Sciatic nerve (tissue), 2 donors: ENCODE data around the gene GATAD2B. TPM values are rescaled to one million over a fixed set of nuclear protein-coding genes. Genes with fewer than 3 reads are reported as not detected.

Experiments used
- ATAC-seq: fragments of 200-7000 bp; cut with Tn5 transposase; one replicate; pipeline ENCODE4 v1.9.1; 2020; ENCODE audit warnings: mild to moderate bottlenecking, moderate library complexity
- DNase-seq: peaks from one replicate; pipeline ENCODE4 v3.0.0-alpha.2; 2020; ENCODE audit warnings: low spot score
- intact Hi-C: fragments of 100-400 bp; cut with DNase I; formaldehyde crosslinking; loops from one replicate; pipeline ENCODE4 v1.14.2; 2022
- total RNA-seq: library from RNA; stranded (reverse); fragmentation: NEBNext Ultra II Directional; extraction: Animal tissue kit (Norgen Biotek cat#: 25700); gene quantifications from one replicate; pipeline ENCODE4 v1.2.1, GENCODE V29; 2021
- donor health status: DM: no; HTN: no; CAD: no.
- donor health status: DM: no; HTN: no; CAD: no.

GATAD2B gene
- total RNA-seq, result 59.6 TPM

DNA sequence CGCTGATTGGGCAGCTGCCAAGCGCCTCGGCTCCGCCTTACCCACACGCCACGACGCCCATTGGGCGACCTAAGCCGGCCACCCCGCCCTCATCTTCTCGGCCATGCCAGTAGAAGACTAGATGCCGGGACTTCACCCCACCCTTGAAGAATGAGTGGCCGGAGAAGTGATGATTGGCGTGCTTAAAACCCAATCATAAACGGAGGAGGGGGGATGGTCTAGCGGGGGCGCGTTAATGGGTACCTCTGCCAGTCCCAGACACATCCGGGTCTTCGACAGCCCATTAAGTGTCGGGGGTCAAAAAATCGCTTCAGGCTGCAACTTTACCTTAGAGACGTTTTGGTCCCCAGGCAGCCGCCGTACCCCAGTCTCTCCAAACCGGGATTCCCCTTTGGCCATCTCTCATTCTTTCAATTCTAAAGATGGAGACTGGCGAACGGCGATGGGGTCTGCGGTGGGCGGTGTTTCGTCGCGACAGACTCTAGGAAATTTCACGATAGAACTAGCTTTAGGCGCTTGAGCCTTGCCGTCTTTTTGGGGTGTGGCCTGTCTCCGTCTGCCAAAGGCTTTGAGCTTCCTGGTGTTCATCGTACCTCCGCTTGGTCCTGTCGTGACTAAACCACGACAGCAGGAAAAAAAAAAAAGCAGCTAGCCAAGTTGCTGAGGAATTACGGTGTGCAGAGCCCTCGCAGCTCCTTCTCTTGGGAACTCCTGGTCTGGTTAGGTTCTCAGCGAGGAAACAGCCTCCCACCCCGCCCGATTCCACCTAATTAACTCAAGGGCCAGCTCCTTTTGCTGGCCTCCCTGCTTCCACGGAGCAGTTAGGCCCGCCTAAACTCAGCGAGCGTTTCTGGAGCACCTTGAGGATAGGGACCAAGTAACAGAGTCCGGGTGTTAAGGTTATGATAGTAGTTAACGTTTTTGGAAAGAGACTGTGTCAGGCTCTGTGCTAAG lies at the start of gene GATAD2B:
Gene GATAD2B (minus strand): TSS at position 1 of the 954 bp plus-strand sequence. CDS start 94,625 bp downstream, outside the sequence.
- intact Hi-C loops, result no loop called here
- ATAC-seq (peak; percentile 99), DNase-seq (peak; percentile 100)

DNA sequence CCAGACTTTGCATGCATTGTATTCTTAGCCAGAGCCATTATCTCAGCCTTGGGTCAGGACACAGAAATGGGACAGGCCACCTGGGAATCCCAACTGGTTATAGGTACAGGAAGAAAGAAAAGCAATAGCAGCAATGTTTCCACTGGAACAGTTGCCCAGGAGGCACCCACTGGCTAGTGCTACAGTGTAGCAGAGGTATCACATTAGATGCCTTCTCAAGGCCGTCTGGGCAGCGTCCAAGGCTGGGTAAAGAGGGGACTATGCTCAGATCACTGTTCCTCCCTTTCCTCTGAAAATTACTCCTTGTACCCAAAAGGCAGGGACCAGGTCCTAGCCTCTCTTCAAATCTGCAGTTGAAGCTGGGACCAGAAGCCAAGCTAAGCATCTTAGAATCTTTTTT lies 47.6 kb upstream of the GATAD2B start:
- ATAC-seq (no peak), DNase-seq (no peak)
- intact Hi-C loops, result no loop called here

- no peak for ATAC-seq
- intact Hi-C loops, result no loop called here
Measured at GRCh38 chr1:153968972-153969371, 46.2 kb upstream of the GATAD2B start.

GRCh38 chr1:153968408-153968807 lies 45.6 kb upstream of the GATAD2B start:
- intact Hi-C loops, result no loop called here
- DNase-seq (no peak), ATAC-seq (no peak)

More at GRCh38 chr1:153968972-153969371, 46.2 kb upstream of the GATAD2B start:
- no peak for DNase-seq

DNA sequence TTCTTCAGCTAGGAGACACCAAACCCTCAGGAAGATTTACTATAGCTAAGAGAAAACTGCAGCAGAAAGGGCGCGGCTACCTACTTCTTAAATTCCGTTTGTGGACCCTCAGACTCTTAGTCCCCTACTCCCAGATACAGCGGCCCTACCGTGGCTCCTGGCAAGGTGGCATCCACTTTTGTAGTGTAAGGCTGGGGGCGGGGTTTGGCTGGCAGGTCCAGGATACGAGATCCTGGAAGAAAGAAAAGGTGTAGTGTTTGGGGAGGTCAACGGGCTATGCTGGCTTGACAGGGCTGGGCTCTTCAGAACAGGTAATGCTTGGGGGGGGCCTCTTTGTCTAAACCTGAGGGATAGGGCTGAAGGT lies 45.2 kb upstream of the GATAD2B start:
- DNase-seq, result no peak
- intact Hi-C loops, result no loop called here
- ATAC-seq, result no peak

DNA sequence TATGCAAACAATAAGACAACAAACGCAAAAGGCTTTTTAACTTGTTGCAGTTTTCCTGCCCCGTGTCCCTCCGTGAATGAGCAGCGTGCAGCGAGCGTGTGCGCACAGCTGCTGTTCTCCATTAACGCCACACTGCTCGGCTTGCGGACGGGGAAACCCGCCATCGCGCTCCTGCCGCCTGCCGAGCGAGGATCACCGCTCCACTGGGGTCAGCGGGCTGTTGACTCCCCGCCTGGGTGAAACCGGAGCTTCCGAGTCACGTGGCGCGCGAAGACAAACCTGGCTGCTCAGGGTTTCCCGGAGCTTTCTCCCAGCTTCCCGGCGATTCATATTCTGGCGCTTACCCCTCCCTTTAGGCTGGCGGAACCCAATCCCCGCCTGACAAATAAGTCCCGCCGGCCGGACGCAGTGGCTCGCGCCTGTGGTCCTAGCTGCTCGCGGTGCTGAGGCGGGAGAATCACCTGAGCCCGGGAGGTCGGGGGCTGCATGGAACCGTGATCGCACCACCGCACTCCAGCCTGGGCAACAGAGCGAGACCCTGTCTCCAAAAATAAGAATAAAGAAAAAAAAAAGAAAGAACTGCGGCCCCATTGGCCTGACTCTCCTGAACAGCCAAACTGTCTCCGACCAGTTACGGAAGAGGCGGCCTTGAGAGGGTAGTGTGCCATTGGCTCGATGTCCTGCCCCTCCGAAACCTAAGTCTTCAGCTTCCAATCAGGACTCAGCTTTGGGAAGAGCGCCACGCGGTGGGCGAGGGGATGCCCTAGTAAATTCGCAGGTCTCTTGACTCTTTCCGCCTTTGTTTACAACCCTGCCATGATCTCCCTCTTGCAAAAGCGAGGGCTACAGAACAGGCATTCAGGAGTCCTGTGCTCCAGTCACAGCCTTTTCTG lies 44.6 kb upstream of the GATAD2B start, which contains the start of gene CREB3L4:
Gene CREB3L4 (plus strand): TSS at position 796 of the 893 bp plus-strand sequence. CDS start 624 bp downstream, outside the sequence.
- intact Hi-C loops, result no loop called here
- ATAC-seq (peak; percentile 93), DNase-seq (peak; percentile 93)

DNA sequence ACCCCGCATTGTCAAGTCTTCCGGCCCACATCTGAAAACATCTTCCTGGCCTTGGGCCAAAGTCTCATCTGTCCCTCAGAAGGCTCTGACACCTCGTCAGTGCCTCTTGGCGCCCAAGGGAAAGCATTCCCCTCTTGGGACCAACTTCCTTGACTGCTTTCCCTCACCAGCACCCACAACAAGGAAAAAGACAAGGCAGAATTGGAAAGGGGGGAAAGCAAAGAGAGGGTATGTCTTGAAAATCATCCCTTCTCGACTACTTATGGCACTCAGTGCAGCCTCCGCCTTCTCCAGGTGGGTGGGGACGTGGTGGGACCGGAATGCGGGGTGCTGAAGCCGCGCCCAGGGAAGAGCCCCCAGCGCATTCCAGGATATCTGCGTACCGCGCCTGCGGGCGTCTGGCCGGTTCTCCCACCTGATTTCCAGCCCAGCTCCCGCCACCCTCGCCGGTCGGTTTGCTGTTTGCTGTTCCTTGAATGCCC lies 41.1 kb upstream of the GATAD2B start:
- ATAC-seq (no peak), DNase-seq (peak; percentile 68)
- intact Hi-C loops, result no loop called here

GRCh38 chr1:153963030-153963849 lies 40.5 kb upstream of the GATAD2B start, which contains the start of gene SLC39A1:
TSS of gene SLC39A1 (minus strand) at chr1:153963537. CDS start at chr1:153962715, 822 bp downstream.
- intact Hi-C loops, result no loop called here
- peak; percentile 90 for ATAC-seq
- peak; percentile 100 for DNase-seq

DNA sequence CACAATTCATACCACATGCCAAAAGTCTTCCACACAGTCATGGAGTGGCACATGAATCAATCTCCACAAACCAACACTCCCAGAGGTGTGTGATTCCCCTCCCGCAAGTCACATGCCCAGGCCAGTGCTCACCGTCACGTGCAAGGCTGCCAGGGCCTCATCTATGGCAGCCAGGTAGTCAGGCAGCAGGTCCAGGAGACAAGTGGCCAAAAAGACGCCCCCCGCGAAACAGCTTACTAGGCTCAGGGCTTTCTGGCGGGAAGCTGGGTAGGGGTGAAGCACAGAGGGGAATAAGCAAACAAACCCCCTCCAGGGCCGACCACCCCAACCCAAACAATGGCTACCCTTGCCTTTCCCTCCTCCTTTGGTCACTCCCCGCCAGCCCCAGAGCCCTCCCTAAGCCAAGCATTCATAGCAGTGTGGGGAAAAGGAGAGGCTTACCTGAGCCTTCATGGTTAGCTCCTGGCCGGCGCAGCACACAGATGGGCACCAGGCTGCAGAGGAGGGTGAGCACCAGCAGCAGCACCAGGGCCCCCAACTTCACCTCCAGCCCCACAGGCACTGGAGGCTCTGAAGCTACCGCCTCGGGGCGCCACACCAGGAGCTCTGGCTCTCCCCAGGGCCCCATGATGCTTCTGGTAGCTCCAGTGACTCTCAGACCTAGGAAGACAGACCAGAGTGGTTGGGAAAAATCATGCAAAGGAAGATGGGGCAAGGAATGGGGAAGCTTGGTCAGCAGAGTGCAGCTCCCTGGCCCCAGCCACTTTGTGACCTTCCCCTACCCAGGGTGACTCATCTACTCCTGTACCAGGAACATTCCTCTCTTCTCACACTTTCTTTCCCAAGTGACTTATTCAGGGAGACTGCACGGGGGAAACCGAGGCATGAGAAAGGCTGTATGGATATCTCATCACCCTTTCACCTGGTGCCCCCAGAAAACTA lies 39.6 kb upstream of the GATAD2B start:
- ATAC-seq, result no peak
- DNase-seq, result no peak
- intact Hi-C loops, result no loop called here

DNA sequence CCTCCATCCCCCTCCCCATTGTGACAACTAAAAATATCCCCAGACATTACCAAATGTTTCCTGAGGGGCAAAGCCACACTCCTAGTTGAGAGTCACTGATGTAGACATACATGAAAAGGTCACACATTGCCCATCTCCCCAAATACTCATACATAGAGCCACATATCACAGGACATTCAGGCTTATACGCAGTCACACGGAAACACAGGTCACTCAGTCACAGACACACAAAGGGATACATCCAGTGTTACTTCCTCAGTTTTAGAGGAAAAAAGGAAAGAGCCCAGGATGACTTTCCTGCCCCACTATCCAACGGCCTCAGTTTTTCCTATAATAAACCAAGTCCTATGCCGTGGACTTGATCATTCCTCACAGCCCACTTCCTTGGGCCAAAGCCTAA lies 38.6 kb upstream of the GATAD2B start:
- DNase-seq (no peak), ATAC-seq (no peak)
- intact Hi-C loops, result no loop called here

GRCh38 chr1:153960206-153960605 lies 37.4 kb upstream of the GATAD2B start:
- DNase-seq (no peak), ATAC-seq (no peak)
- intact Hi-C loops, result no loop called here

- ATAC-seq (no peak), DNase-seq (no peak)
- intact Hi-C loops, result no loop called here
Measured at GRCh38 chr1:153959454-153959853, 36.7 kb upstream of the GATAD2B start.

DNA sequence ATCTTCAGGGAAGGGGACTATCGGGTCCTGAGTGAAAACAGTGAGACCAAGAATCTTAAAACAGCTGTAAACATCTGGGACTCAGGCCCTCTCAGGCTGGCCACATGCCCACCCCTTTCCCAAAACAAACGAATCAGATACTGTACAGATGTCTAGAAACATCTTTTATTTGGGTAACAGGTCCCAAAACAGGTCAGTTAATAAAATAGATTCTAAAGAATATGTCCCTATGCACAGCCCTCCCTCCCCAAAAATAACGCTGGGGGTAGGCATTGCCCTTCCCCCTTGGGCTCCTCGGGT lies 36.1 kb upstream of the GATAD2B start:
- ATAC-seq (no peak), DNase-seq (no peak)
- intact Hi-C loops, result no loop called here

DNA sequence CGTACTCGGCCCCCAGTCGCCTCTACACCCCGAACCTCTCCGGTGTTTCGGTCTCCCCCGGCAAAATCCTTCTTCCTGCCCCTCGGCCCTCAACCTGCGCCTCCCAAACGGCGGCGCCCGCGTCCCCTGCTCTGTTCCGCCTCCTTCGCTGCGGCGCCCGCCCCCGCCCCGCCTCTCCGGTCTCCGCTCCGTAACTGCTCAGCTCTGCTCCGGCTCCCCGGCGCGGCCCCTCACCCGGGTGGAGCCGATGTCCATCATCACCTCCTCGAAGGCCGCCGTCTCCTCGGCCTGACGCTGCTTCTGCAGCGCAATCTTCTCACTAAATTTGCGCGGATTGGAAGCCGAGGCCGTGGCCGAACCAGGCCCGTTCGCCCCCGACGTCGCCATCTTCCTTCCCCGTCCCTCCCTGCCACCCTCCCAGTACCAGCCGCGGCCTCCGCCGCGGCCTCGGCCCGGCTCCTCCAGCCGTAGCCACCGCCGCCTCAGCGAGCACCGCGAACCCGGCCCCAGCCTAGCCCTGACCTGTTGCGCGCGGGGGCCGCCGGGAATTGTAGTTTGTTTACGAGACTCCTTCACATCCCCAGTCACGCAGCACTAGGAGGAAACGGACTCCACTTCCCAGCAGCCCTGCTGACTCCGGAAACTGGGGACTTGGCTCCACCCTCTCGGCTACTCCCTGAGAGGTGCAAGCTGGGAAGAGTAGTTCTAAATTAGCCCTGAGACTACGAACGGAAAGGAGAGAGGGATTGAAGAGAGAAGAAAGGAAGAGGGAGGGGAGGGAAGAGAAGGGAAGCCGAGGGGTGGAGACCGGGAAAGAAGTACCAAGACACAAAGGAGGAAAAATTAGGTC lies 35.6 kb upstream of the GATAD2B start, which contains the start of gene CRTC2:
Gene CRTC2 (minus strand): TSS at position 502 of the 850 bp plus-strand sequence. CDS start 115 bp downstream, at position 387.
- intact Hi-C loops, result no loop called here

GRCh38 chr1:153957744-153958110 lies 35.0 kb upstream of the GATAD2B start:
- intact Hi-C loops, result no loop called here
- DNase-seq, result no peak
- ATAC-seq, result no peak

More for the DNA sequence above, 35.6 kb upstream of the GATAD2B start, which contains the start of gene CRTC2:
- DNase-seq, result peak; percentile 99
- peak; percentile 94 for ATAC-seq

- DNase-seq (no peak), ATAC-seq (no peak)
- intact Hi-C loops, result no loop called here
Measured at GRCh38 chr1:153956997-153957715, 34.4 kb upstream of the GATAD2B start.
